ENCODE measurements around the gene CABLES1.
"Not testable (repeated sequence)": the region's sequence is repeated elsewhere in the genome, so short reads cannot be mapped to it uniquely, and the experiment has no call there.

DNA sequence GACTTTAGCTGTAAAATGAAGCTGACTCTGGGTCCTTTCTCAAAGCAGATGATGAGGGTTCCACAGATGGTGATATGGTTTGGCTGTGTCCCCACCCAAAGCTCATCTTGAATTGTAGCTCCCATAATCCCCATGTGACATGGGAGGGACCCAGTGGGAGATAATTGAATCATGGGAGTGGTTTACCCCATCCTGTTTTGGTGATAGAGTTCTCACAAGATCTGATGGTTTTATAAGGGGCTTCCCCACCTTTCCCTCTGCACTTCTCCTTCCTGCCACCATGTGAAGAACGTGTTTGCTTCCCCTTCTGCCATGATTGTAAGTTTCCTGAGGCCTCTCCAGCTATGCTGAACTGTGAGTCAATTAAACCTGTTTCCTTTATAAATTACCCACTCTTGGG, 133.8 kb downstream of the CABLES1 start:
- TF ChIP-seq, protein P1, sequence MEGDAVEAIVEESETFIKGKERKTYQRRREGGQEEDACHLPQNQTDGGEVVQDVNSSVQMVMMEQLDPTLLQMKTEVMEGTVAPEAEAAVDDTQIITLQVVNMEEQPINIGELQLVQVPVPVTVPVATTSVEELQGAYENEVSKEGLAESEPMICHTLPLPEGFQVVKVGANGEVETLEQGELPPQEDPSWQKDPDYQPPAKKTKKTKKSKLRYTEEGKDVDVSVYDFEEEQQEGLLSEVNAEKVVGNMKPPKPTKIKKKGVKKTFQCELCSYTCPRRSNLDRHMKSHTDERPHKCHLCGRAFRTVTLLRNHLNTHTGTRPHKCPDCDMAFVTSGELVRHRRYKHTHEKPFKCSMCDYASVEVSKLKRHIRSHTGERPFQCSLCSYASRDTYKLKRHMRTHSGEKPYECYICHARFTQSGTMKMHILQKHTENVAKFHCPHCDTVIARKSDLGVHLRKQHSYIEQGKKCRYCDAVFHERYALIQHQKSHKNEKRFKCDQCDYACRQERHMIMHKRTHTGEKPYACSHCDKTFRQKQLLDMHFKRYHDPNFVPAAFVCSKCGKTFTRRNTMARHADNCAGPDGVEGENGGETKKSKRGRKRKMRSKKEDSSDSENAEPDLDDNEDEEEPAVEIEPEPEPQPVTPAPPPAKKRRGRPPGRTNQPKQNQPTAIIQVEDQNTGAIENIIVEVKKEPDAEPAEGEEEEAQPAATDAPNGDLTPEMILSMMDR (optimal IDR thresholded peaks at IDR 0.05 in 1 of 3, IDR thresholded peaks at IDR 0.05 in 1 of 3, conservative IDR thresholded peaks at IDR 0.05 in 1 of 3; ENCODE audit: extremely low read depth in 1 of 3, insufficient read depth in 2 of 3, low read length in 3 of 3), result not testable (repeated sequence)
- TF ChIP-seq EZH2 (IDR thresholded peaks at IDR 0.05; ENCODE audit: low read length), result not testable (repeated sequence)

Measured in keratinocyte (primary cell).